Middle frontal gyrus (tissue), 1 donor: ENCODE results near the gene NDUFAF8.
"Not testable (repeated sequence)": the region's sequence is repeated elsewhere in the genome, so short reads cannot be mapped to it uniquely, and the experiment has no call there.

Experiments
- DNase-seq: peaks from one replicate; pipeline ENCODE4 v3.0.0-alpha.2; 2015; ENCODE audit warnings: low spot score; ENCODE audit errors: extremely low spot score

Gene NDUFAF8

GRCh38 chr17:81222906-81223761 lies 16.0 kb upstream of the NDUFAF8 start, which contains the start of gene CEP131:
CEP131 (minus strand) TSS chr17:81222965; CDS start chr17:81220056, 2,909 bp downstream.
- DNase-seq = peak; percentile 95

- DNase-seq = no peak
Measured at GRCh38 chr17:81223762-81224130, 15.4 kb upstream of the NDUFAF8 start.

- DNase-seq = not testable (repeated sequence)
Measured at GRCh38 chr17:81227630-81228029, 11.5 kb upstream of the NDUFAF8 start.

GRCh38 chr17:81228420-81228819 lies 10.7 kb upstream of the NDUFAF8 start:
- DNase-seq = no peak

- no peak for DNase-seq
Measured at GRCh38 chr17:81228834-81229665, 10.1 kb upstream of the NDUFAF8 start.

GRCh38 chr17:81229666-81229920 lies 9.5 kb upstream of the NDUFAF8 start:
- no peak for DNase-seq

- no peak for DNase-seq
Measured at GRCh38 chr17:81230043-81230820, 8.9 kb upstream of the NDUFAF8 start.

GRCh38 chr17:81231121-81231645 lies 7.9 kb upstream of the NDUFAF8 start:
- no peak for DNase-seq

GRCh38 chr17:81231766-81232581 lies 7.1 kb upstream of the NDUFAF8 start:
- no peak for DNase-seq

GRCh38 chr17:81232616-81233241 lies 6.4 kb upstream of the NDUFAF8 start:
- no peak for DNase-seq

- no peak for DNase-seq
Measured at GRCh38 chr17:81233316-81233715, 5.8 kb upstream of the NDUFAF8 start.

- DNase-seq = no peak
Measured at GRCh38 chr17:81233811-81234505, 5.2 kb upstream of the NDUFAF8 start.

GRCh38 chr17:81234506-81234855 lies 4.6 kb upstream of the NDUFAF8 start:
- no peak for DNase-seq

GRCh38 chr17:81234940-81235821 lies 3.9 kb upstream of the NDUFAF8 start:
- DNase-seq = no peak

- DNase-seq = no peak
Measured at GRCh38 chr17:81235822-81236740, 3.0 kb upstream of the NDUFAF8 start.

GRCh38 chr17:81236784-81237183 lies 2.3 kb upstream of the NDUFAF8 start:
- DNase-seq = no peak

GRCh38 chr17:81237591-81238489 lies 1.3 kb upstream of the NDUFAF8 start:
- no peak for DNase-seq
